Neural progenitor cell (in vitro differentiated cells): ENCODE results near the gene WNT3A. TPM values are rescaled to one million over a fixed set of nuclear protein-coding genes. Genes with fewer than 3 reads are reported as not detected.

Experiments
- DNase-seq: peaks from one replicate; pipeline ENCODE4 v3.0.0-alpha.2; 2016; ENCODE audit warnings: low spot score
- H2AFZ ChIP-seq: fragments of 200-600 bp; sonication (generic); replicated peaks from 2 replicates; pipeline ENCODE4 v1.6.1; 2016; ENCODE audit warnings: antibody characterized with exemption
- H3F3A ChIP-seq: fragments of 200-600 bp; sonication (generic); 2 replicates; pipeline ENCODE4 v1.6.1; 2016; ENCODE audit warnings: antibody characterized with exemption, low read depth
- H3K27ac ChIP-seq: fragments of 200-600 bp; sonication (generic); 2 replicates; pipeline ENCODE4 v1.5.1; 2016; ENCODE audit warnings: mild to moderate bottlenecking
- H3K27me3 ChIP-seq: fragments of 200-600 bp; sonication (generic); 2 replicates; pipeline ENCODE4 v1.6.1; 2016; ENCODE audit warnings: mild to moderate bottlenecking, moderate library complexity
- H3K36me3 ChIP-seq: fragments of 200-600 bp; sonication (generic); 2 replicates; pipeline ENCODE4 v1.5.1; 2016
- H3K4me1 ChIP-seq: fragments of 200-600 bp; sonication (generic); 2 replicates; pipeline ENCODE4 v1.6.1; 2016; ENCODE audit warnings: mixed run types
- H3K4me2 ChIP-seq: fragments of 200-600 bp; sonication (generic); 2 replicates; pipeline ENCODE4 v1.6.1; 2016
- H3K4me3 ChIP-seq: fragments of 200-600 bp; sonication (generic); 2 replicates; pipeline ENCODE4 v1.5.1; 2016
- H3K79me2 ChIP-seq: fragments of 200-600 bp; sonication (generic); 2 replicates; pipeline ENCODE4 v1.6.1; 2016; ENCODE audit warnings: low read depth
- H3K9ac ChIP-seq: fragments of 200-600 bp; sonication (generic); 2 replicates; pipeline ENCODE4 v1.6.1; 2016
- H3K9me3 ChIP-seq: fragments of 200-600 bp; sonication (generic); 2 replicates; pipeline ENCODE4 v1.5.1; 2016; ENCODE audit warnings: low read depth
- H4K20me1 ChIP-seq: fragments of 200-600 bp; sonication (generic); 2 replicates; pipeline ENCODE4 v1.6.1; 2016; ENCODE audit warnings: low read depth
- H3K27ac Mint-ChIP-seq: 3 replicates; pipeline ENCODE4 v1.8.0; 2021; ENCODE audit warnings: mixed read lengths
- H3K27me3 Mint-ChIP-seq: 2 replicates; pipeline ENCODE4 v1.8.0; 2022; ENCODE audit warnings: low read depth, mild to moderate bottlenecking, inconsistent platforms, moderate library complexity, mixed read lengths; ENCODE audit not compliant: insufficient read depth
- H3K36me3 Mint-ChIP-seq: 3 replicates; pipeline ENCODE4 v1.8.0; 2021; ENCODE audit warnings: mixed read lengths
- H3K4me1 Mint-ChIP-seq: 3 replicates; pipeline ENCODE4 v1.8.0; 2021; ENCODE audit warnings: mixed read lengths
- H3K4me3 Mint-ChIP-seq: 3 replicates; pipeline ENCODE4 v1.8.0; 2021; ENCODE audit warnings: mild to moderate bottlenecking, moderate library complexity, mixed read lengths
- H3K9me3 Mint-ChIP-seq: 3 replicates; pipeline ENCODE4 v1.8.0; 2020; ENCODE audit warnings: mixed read lengths
- EZH2 ChIP-seq: fragments of 200-600 bp; sonication (generic); IDR thresholded peaks from 2 replicates; pipeline ENCODE4 v1.6.1; 2017; ENCODE audit warnings: antibody characterized with exemption, mild to moderate bottlenecking, moderate library complexity
- EZH2phosphoT487 ChIP-seq: fragments of 200-600 bp; sonication (generic); IDR thresholded peaks from 2 replicates; pipeline ENCODE4 v1.6.1; 2017; ENCODE audit warnings: antibody characterized with exemption
- total RNA-seq: library from RNA; depleted of rRNA; stranded (reverse); fragments of >200 nt; gene quantifications from 2 replicates; pipeline ENCODE4 v1.2.3, GENCODE V29; 2015; ENCODE audit warnings: low replicate concordance
- TF ChIP-seq, protein P1 (sequence below): fragments of 200-600 bp; sonication (generic); IDR thresholded peaks from 2 replicates; pipeline ENCODE4 v1.5.1; 2017; ENCODE audit warnings: antibody characterized with exemption, mild to moderate bottlenecking

The WNT3A gene
- total RNA-seq, 1 donor from 2014 or later, result not detected

DNA sequence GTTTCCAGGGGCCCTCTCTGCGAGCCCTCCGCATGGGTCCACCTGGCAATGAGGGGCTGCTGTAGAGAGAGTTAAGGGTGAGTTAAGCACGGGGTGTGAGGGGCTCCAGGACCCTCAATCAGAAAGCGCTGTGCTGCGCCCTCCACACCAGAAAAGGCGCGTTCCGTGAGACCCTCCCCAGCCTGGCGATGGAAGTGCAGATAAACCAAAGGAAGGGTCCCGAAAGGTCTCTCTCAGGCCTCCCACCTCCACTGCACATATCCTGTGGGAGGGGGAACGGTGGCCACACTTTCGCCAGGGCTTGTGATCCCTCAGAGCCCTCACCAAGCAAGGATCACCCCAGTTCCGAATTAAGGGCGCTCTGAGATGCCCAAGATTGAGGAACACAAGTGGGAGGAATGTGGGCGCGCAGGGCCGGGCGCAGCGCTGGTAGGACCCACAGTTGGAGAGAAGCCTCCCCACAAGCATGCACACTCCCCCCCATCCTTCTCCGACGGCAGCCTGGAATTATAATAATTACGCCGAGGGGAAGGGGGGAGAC, 1.1 kb downstream of the WNT3A start:
- Mint-ChIP-seq H3K27me3 (peaks cover 43% of the 10 kb centered on the region), H3K4me3 (peak overlapping the region; percentile 90), H3K4me1 (peaks cover 61% of the 10 kb centered on the region), H3K36me3 (no peaks in the 10 kb centered on the region), H3K27ac (no peak overlapping the region), H3K9me3 (no peaks in the 10 kb centered on the region)
- H4K20me1 ChIP-seq, result peaks cover 67% of the 10 kb centered on the region
- TF ChIP-seq, protein P1, sequence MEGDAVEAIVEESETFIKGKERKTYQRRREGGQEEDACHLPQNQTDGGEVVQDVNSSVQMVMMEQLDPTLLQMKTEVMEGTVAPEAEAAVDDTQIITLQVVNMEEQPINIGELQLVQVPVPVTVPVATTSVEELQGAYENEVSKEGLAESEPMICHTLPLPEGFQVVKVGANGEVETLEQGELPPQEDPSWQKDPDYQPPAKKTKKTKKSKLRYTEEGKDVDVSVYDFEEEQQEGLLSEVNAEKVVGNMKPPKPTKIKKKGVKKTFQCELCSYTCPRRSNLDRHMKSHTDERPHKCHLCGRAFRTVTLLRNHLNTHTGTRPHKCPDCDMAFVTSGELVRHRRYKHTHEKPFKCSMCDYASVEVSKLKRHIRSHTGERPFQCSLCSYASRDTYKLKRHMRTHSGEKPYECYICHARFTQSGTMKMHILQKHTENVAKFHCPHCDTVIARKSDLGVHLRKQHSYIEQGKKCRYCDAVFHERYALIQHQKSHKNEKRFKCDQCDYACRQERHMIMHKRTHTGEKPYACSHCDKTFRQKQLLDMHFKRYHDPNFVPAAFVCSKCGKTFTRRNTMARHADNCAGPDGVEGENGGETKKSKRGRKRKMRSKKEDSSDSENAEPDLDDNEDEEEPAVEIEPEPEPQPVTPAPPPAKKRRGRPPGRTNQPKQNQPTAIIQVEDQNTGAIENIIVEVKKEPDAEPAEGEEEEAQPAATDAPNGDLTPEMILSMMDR, result no peak
- TF ChIP-seq EZH2, result peak; percentile 99
- peak; percentile 94 for TF ChIP-seq EZH2phosphoT487
- no peaks in the 10 kb centered on the region for H3K79me2 ChIP-seq
- peaks cover 4% of the 10 kb centered on the region for H3F3A ChIP-seq
- peak overlapping the region; percentile 41 for H3K4me3 ChIP-seq
- H2AFZ ChIP-seq, result no peak overlapping the region
- peaks cover 17% of the 10 kb centered on the region for H3K4me1 ChIP-seq
- no peaks in the 10 kb centered on the region for H3K36me3 ChIP-seq
- no peak overlapping the region for H3K27ac ChIP-seq
- H3K4me2 ChIP-seq, result peak overlapping the region; percentile 75
- no peaks in the 10 kb centered on the region for H3K9me3 ChIP-seq
- no peak for DNase-seq
- H3K27me3 ChIP-seq, result peaks cover 99% of the 10 kb centered on the region
- H3K9ac ChIP-seq, result no peak overlapping the region

DNA sequence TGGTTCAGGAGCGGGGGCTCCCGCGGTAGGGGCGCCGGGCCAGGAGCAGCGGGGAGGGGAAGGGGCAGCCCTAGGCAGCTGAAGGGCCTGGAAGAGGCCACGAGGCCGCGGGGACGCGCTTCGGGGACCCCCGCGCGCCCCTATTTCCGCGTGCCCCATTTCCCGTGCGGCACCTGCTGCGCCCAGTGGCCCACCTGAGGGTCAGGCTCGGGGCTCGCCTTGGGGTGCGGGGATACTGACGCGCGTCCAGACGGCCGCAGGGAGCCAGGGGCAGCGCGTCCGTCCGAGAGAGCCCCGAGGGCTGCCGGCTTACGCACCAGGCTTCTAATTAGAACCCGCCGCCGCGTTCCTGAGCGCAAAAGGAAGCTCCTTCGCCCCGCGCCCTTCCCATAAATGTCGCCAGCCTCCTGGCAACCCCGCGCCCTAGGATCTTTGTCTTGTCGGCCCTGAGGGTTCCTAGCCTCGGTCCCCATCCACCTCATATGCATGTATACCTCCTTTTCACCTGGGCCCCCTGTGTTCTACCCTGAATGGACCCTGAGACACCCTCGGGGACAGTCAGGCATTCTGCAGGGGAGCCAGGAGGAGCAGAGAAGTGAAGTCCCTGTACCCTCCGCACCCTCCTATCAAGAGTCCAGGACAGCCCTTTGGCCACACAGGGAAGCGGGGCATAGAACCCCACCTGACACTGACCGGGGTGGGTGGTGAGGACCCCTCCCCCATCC, 1.8 kb downstream of the WNT3A start:
- Histone ChIP-seq H3K27me3 (peaks cover 99% of the 10 kb centered on the region), H3F3A (peaks cover 4% of the 10 kb centered on the region), H3K4me1 (peaks cover 17% of the 10 kb centered on the region), H2AFZ (no peak overlapping the region), H3K9me3 (no peaks in the 10 kb centered on the region), H3K27ac (no peak overlapping the region), H4K20me1 (peaks cover 67% of the 10 kb centered on the region), H3K4me3 (no peak overlapping the region), H3K36me3 (no peaks in the 10 kb centered on the region), H3K79me2 (no peaks in the 10 kb centered on the region), H3K9ac (no peak overlapping the region), H3K4me2 (peak overlapping the region; percentile 75)
- Mint-ChIP-seq H3K36me3 (no peaks in the 10 kb centered on the region), H3K9me3 (no peaks in the 10 kb centered on the region), H3K27ac (peak overlapping the region; percentile 69), H3K27me3 (peaks cover 46% of the 10 kb centered on the region), H3K4me3 (peak overlapping the region; percentile 90), H3K4me1 (peaks cover 60% of the 10 kb centered on the region)
- peak; percentile 47 for TF ChIP-seq EZH2phosphoT487
- TF ChIP-seq, protein P1, result no peak
- peak; percentile 73 for TF ChIP-seq EZH2
- peak; percentile 65 for DNase-seq

DNA sequence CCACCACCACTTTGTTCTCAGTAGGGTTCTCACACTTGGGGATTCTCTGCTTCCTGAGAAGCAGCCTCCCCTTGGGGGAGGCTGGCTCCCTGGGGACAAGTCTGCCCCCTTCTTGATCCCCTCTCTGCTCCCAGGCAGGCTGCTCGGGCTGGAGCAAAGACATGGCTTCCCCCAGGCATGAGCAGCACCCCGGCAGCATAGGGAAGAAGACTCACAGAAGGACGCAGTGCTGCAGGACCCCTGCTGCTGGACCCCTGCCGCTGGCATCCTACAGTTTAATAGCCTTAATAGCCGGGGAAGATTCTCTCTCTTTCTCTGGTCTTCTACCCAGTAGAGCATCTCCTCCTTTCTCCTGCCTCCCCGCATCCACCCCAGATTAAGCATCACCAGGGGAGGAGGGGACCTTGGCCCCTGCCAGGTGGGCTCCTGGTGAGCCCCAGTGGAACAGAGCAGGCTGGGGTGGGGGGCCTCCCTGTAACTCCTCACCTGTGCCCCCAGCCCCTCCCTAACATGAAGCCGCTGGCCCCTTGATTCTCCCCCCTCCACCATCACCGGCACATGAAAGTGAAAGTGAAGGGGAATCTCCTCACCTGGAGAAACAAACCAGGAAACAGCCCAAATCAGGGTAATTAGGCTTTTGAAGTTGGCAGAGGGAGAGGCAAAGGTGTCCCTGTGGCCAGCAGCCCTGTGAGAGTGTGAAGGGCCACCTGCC, 2.5 kb downstream of the WNT3A start:
- H3K9me3 Mint-ChIP-seq, result no peaks in the 10 kb centered on the region
- Histone ChIP-seq H4K20me1 (peaks cover 60% of the 10 kb centered on the region), H3K36me3 (no peaks in the 10 kb centered on the region), H3K27ac (no peak overlapping the region), H3K27me3 (peaks cover 99% of the 10 kb centered on the region), H3K4me3 (no peak overlapping the region), H3K9ac (no peak overlapping the region), H2AFZ (no peak overlapping the region), H3F3A (peaks cover 4% of the 10 kb centered on the region), H3K79me2 (no peaks in the 10 kb centered on the region), H3K9me3 (no peaks in the 10 kb centered on the region), H3K4me2 (no peak overlapping the region), H3K4me1 (peaks cover 17% of the 10 kb centered on the region)
- peaks cover 54% of the 10 kb centered on the region for H3K4me1 Mint-ChIP-seq
- peak overlapping the region; percentile 80 for H3K4me3 Mint-ChIP-seq
- H3K27ac Mint-ChIP-seq, result no peak overlapping the region
- no peak for DNase-seq
- H3K36me3 Mint-ChIP-seq, result no peaks in the 10 kb centered on the region
- TF ChIP-seq, protein P1, result no peak
- no peak for TF ChIP-seq EZH2phosphoT487
- no peak for TF ChIP-seq EZH2
- H3K27me3 Mint-ChIP-seq, result peaks cover 43% of the 10 kb centered on the region
